Measurements from ENCODE around the gene POLRMT. TPM values are rescaled to one million over a fixed set of nuclear protein-coding genes. Genes with fewer than 3 reads are reported as not detected.

The POLRMT gene
- total and polyA plus RNA-seq, 2 donors (not counting 1 experiment from before 2014, with no cell fraction given), result 7.3 to 21.5 TPM

DNA sequence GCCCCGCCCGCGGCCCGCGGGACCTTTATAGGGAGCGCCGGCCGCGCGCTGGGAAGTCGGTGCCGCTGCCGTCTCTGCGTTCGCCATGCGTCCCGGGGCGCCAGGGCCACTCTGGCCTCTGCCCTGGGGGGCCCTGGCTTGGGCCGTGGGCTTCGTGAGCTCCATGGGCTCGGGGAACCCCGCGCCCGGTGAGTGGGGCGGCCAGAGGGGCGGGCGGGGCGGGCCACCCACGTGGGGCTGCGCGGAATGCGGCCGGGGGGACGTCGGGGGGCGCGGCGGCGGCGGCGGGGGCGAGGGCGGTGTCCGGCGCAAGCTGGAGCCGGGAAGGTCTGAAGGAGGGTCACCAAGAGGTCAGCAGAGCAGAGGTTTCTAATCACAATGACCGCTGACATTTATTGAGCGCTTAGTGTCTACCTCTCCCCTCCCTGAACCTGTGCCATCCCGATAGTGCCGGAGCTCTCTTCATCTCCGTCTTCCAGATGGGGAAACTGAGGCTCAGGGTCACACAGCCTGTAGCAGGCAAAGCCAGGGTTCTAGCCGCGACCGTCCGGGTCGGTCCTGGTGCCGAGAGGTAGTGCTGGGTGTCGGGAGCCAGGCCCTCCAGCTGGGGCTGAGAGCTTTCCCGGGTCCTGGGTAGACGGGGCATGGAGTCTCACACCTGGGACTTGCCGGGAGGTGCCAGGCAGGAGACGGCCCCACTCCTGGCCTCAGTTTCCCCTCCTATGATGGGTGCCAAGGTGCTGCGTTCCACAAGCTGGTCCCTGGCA is 43.2 kb upstream of the POLRMT start, which contains the start of gene FSTL3:
FSTL3 (plus strand) TSS at position 54 of the 767 bp plus-strand sequence; CDS start at position 86, 32 bp downstream.
- Histone ChIP-seq H3K4me1 (ENCODE audit: control insufficient read depth, extremely low read depth, insufficient read depth, low read length) (peaks cover 17% of the 10 kb centered on the region), H4K20me1 (ENCODE audit: control insufficient read depth, extremely low read depth, insufficient read depth, low read length) (no peaks in the 10 kb centered on the region), H2AFZ (ENCODE audit: low read length) (no peak within 1 kb of the TSS), H3K27me3 (ENCODE audit: control insufficient read depth, insufficient read depth, low read length) (no peaks in the 10 kb centered on the region), H3K79me2 (ENCODE audit: control insufficient read depth, insufficient read depth, low read length) (peaks cover 2% of the 10 kb centered on the region), H3K9me3 (ENCODE audit: control insufficient read depth, insufficient read depth, low read depth, low read length) (no peaks in the 10 kb centered on the region), H3K9ac (ENCODE audit: insufficient read depth, low read length) (peak within 1 kb of the TSS; percentile 82), H3K4me3 (replicated peaks in 1 of 4; ENCODE audit: control extremely low read depth in 1 of 4, insufficient read depth in 1 of 4, low read depth in 3 of 4, low read length in 4 of 4) (peak within 1 kb of the TSS; percentile 50 to 85 (median 64)), H3K36me3 (ENCODE audit: control insufficient read depth, insufficient read depth, low read length) (no peaks in the 10 kb centered on the region), H3K27ac (ENCODE audit: insufficient read depth, low read length) (peak within 1 kb of the TSS; percentile 62), H3K4me2 (ENCODE audit: extremely low read depth, insufficient read depth, low read length) (peak within 1 kb of the TSS; percentile 79)
- peak; percentile 34 to 37 for DNase-seq (ENCODE audit: low read depth in 2 of 2)
- TF ChIP-seq, protein P1, sequence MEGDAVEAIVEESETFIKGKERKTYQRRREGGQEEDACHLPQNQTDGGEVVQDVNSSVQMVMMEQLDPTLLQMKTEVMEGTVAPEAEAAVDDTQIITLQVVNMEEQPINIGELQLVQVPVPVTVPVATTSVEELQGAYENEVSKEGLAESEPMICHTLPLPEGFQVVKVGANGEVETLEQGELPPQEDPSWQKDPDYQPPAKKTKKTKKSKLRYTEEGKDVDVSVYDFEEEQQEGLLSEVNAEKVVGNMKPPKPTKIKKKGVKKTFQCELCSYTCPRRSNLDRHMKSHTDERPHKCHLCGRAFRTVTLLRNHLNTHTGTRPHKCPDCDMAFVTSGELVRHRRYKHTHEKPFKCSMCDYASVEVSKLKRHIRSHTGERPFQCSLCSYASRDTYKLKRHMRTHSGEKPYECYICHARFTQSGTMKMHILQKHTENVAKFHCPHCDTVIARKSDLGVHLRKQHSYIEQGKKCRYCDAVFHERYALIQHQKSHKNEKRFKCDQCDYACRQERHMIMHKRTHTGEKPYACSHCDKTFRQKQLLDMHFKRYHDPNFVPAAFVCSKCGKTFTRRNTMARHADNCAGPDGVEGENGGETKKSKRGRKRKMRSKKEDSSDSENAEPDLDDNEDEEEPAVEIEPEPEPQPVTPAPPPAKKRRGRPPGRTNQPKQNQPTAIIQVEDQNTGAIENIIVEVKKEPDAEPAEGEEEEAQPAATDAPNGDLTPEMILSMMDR (conservative IDR thresholded peaks at IDR 0.05 in 1 of 2, IDR thresholded peaks at IDR 0.05 in 1 of 2; ENCODE audit: low read depth in 1 of 2, low read length in 2 of 2), result no peak
- no peak for TF ChIP-seq EZH2 (IDR thresholded peaks at IDR 0.05; ENCODE audit: low read length, missing control alignments)

DNA sequence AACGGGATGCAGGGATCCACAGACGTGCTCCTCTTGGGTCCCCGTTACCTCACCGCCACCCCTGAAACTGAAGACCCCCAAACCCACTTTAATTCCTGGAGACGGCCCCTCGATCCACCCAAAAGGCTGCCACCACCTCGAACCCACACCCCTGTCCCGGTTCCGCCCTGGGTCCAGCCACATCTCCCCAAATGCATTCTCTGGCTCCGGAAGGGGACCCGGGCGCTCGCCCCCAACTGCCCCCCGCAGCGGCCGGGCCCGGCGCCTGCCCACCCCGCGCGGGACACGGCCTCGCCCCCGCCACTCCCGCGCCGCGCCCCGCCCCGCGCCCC is 42.6 kb upstream of the POLRMT start:
- Histone ChIP-seq H3K27ac (ENCODE audit: insufficient read depth, low read length) (no peak overlapping the region), H3K9ac (ENCODE audit: insufficient read depth, low read length) (peak overlapping the region; percentile 7), H3K4me1 (ENCODE audit: control insufficient read depth, extremely low read depth, insufficient read depth, low read length) (peaks cover 17% of the 10 kb centered on the region), H3K9me3 (ENCODE audit: control insufficient read depth, insufficient read depth, low read depth, low read length) (no peaks in the 10 kb centered on the region), H3K27me3 (ENCODE audit: control insufficient read depth, insufficient read depth, low read length) (no peaks in the 10 kb centered on the region), H3K79me2 (ENCODE audit: control insufficient read depth, insufficient read depth, low read length) (peaks cover 2% of the 10 kb centered on the region), H4K20me1 (ENCODE audit: control insufficient read depth, extremely low read depth, insufficient read depth, low read length) (no peaks in the 10 kb centered on the region), H3K4me3 (replicated peaks in 1 of 4; ENCODE audit: control extremely low read depth in 1 of 4, insufficient read depth in 1 of 4, low read depth in 3 of 4, low read length in 4 of 4) (peak overlapping the region in 2 of 4 experiments; percentile 31 to 36), H2AFZ (ENCODE audit: low read length) (no peak overlapping the region), H3K4me2 (ENCODE audit: extremely low read depth, insufficient read depth, low read length) (peak overlapping the region; percentile 44), H3K36me3 (ENCODE audit: control insufficient read depth, insufficient read depth, low read length) (no peaks in the 10 kb centered on the region)
- DNase-seq (ENCODE audit: low read depth in 2 of 2), result no peak
- TF ChIP-seq EZH2 (IDR thresholded peaks at IDR 0.05; ENCODE audit: low read length, missing control alignments), result no peak
- TF ChIP-seq, protein P1 (conservative IDR thresholded peaks at IDR 0.05 in 1 of 2, IDR thresholded peaks at IDR 0.05 in 1 of 2; ENCODE audit: low read depth in 1 of 2, low read length in 2 of 2), result no peak

- no peaks in the 10 kb centered on the region for H3K27me3 ChIP-seq (ENCODE audit: control insufficient read depth, insufficient read depth, low read length)
- no peaks in the 10 kb centered on the region for H3K36me3 ChIP-seq (ENCODE audit: control insufficient read depth, insufficient read depth, low read length)
- peaks cover 17% of the 10 kb centered on the region for H3K4me1 ChIP-seq (ENCODE audit: control insufficient read depth, extremely low read depth, insufficient read depth, low read length)
- H3K79me2 ChIP-seq (ENCODE audit: control insufficient read depth, insufficient read depth, low read length), result peaks cover 2% of the 10 kb centered on the region
- no peak for DNase-seq (ENCODE audit: low read depth in 2 of 2)
- TF ChIP-seq, protein P1 (conservative IDR thresholded peaks at IDR 0.05 in 1 of 2, IDR thresholded peaks at IDR 0.05 in 1 of 2; ENCODE audit: low read depth in 1 of 2, low read length in 2 of 2), result no peak
- TF ChIP-seq EZH2 (IDR thresholded peaks at IDR 0.05; ENCODE audit: low read length, missing control alignments), result no peak
- H3K9ac ChIP-seq (ENCODE audit: insufficient read depth, low read length), result no peak overlapping the region
- no peak overlapping the region for H3K4me3 ChIP-seq (replicated peaks in 1 of 4; ENCODE audit: control extremely low read depth in 1 of 4, insufficient read depth in 1 of 4, low read depth in 3 of 4, low read length in 4 of 4)
- no peaks in the 10 kb centered on the region for H4K20me1 ChIP-seq (ENCODE audit: control insufficient read depth, extremely low read depth, insufficient read depth, low read length)
- no peak overlapping the region for H3K4me2 ChIP-seq (ENCODE audit: extremely low read depth, insufficient read depth, low read length)
- no peak overlapping the region for H2AFZ ChIP-seq (ENCODE audit: low read length)
- H3K27ac ChIP-seq (ENCODE audit: insufficient read depth, low read length), result no peak overlapping the region
- no peaks in the 10 kb centered on the region for H3K9me3 ChIP-seq (ENCODE audit: control insufficient read depth, insufficient read depth, low read depth, low read length)
These were observed 41.2 kb upstream of the POLRMT start for GRCh38 chr19:674282-675151.
